HFF-Myc (cell line): ENCODE measurements around the gene LAIR1.

Experiments used
- DNase-seq: peaks from one replicate; pipeline ENCODE4 v3.0.0-alpha.2; 2011; ENCODE audit warnings: low read depth; ENCODE audit errors: extremely low read depth
- H3K4me3 ChIP-seq: replicated peaks from 2 replicates; pipeline ENCODE4 v1.5.1; 2011; ENCODE audit warnings: low read depth, mild to moderate bottlenecking, control low read depth, low read length
- CTCF ChIP-seq: IDR thresholded peaks from 2 replicates; pipeline ENCODE4 v1.5.1; 2012; ENCODE audit warnings: mild to moderate bottlenecking, low read depth, low read length, control low read depth; ENCODE audit errors: missing control alignments

Gene LAIR1, protein sequence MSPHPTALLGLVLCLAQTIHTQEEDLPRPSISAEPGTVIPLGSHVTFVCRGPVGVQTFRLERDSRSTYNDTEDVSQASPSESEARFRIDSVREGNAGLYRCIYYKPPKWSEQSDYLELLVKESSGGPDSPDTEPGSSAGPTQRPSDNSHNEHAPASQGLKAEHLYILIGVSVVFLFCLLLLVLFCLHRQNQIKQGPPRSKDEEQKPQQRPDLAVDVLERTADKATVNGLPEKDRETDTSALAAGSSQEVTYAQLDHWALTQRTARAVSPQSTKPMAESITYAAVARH

DNA sequence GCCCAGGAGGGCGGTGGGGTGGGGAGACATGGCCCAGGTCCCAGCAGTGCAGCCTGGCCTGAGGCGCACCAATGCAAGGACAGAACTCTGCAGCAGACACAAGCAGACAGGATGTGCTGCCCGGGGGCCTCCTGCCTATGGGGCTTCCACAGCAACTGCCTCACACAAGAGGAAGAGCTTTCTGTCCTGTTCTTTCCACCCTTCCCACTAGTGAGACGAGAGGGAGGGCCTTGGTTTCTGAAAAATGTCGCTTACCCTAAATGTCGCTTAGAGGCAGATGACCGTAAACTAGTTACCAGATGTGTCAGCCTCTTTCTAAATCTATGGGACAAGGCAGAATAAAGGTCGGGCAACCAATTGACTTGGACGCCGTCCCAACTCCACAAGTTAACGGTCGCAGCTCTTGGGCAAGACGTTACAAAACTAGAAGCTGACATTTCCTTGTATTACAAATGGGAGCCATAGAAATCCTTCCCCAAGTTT, at the start of gene LAIR1:
Gene LAIR1 (minus strand): TSS at position 157 of the 483 bp plus-strand sequence. CDS start 127 bp downstream, at position 30.
- H3K4me3 ChIP-seq = no peak within 1 kb of the TSS
- no peak for DNase-seq
- TF ChIP-seq CTCF = no peak

GRCh38 chr19:54414156-54414555, 49.4 kb upstream of the LAIR1 start:
- no peak for TF ChIP-seq CTCF
- H3K4me3 ChIP-seq = no peak overlapping the region
- DNase-seq = no peak

GRCh38 chr19:54412877-54413276, 48.1 kb upstream of the LAIR1 start:
- no peak for DNase-seq
- H3K4me3 ChIP-seq = no peak overlapping the region

DNA sequence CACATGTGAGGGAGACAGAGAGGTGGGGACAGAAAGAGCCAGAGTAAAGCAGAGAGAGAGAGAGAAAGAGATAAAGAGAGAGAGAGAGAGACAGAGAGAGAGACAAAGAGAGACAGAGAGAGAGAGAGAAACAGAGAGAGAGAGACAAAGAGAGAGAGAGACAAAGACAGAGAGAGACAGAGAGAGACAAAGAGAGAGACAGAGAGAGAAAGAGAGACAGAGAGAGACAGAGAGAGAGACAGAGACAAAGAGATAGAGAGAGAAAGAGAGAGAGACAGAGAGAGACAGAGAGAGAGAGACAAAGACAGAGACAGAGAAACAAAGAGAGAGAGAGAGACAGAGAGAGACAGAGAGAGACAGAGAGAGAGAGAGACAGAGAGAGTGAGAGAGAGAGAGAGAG, 46.3 kb upstream of the LAIR1 start:
- DNase-seq = no peak
- no peak for TF ChIP-seq CTCF
- no peak overlapping the region for H3K4me3 ChIP-seq

More at GRCh38 chr19:54412877-54413276, 48.1 kb upstream of the LAIR1 start:
- TF ChIP-seq CTCF = no peak

- no peak for DNase-seq
- no peak overlapping the region for H3K4me3 ChIP-seq
- no peak for TF ChIP-seq CTCF
Measured at GRCh38 chr19:54408456-54409026, 43.8 kb upstream of the LAIR1 start.

DNA sequence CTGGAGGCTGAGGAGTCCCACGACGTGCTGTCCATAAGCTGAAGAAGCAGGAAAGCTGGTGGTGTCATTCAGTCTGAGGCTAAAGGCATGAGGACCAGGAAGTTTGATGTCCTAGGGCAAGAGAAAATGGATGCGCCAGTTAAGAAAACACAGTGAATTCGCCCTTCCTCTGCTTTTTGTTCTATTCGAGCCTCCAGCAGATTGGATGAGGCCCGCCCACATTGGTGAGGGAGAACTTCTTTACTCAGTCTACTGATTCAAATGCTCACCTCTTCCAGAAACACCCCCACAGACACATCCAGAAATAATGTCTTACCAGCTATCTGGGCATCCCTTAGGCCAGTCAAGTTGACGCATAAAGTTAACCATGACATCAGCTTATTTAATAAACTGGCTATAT, 43.0 kb upstream of the LAIR1 start:
- DNase-seq = no peak
- H3K4me3 ChIP-seq = no peak overlapping the region
- no peak for TF ChIP-seq CTCF
